Activated naive CD4-positive, alpha-beta T cell treated with anti-CD3 and anti-CD28 coated beads for 36 hours (primary cell): ENCODE measurements around the gene ZNF512. TPM values are rescaled to one million over a fixed set of nuclear protein-coding genes. Genes with fewer than 3 reads are reported as not detected.
"Not testable (repeated sequence)": the region's sequence is repeated elsewhere in the genome, so short reads cannot be mapped to it uniquely, and the experiment has no call there.

Experiments
- CTCF ChIA-PET: fragments of 350-600 bp; sonication (Branson Sonifier 250); formaldehyde crosslinking; loops from one replicate; lab custom pipeline; 2021; ENCODE audit warnings: antibody characterized with exemption; lab: Charles Lee
- DNase-seq: peaks from one replicate; pipeline ENCODE4 v3.0.0-alpha.2; 2020
- H3K27ac Mint-ChIP-seq: one replicate; pipeline ENCODE4 v1.8.0; 2021; ENCODE audit warnings: mild to moderate bottlenecking, mixed read lengths
- H3K27me3 Mint-ChIP-seq: one replicate; pipeline ENCODE4 v1.8.0; 2021; ENCODE audit warnings: low read depth, mixed read lengths
- H3K36me3 Mint-ChIP-seq: one replicate; pipeline ENCODE4 v1.8.0; 2021; ENCODE audit warnings: low read depth, mixed read lengths
- H3K4me1 Mint-ChIP-seq: one replicate; pipeline ENCODE4 v1.8.0; 2021; ENCODE audit warnings: low read depth, mixed read lengths
- H3K4me3 Mint-ChIP-seq: one replicate; pipeline ENCODE4 v1.8.0; 2021; ENCODE audit warnings: mild to moderate bottlenecking, moderate library complexity, mixed read lengths
- H3K9me3 Mint-ChIP-seq: one replicate; pipeline ENCODE4 v1.8.0; 2021; ENCODE audit warnings: mixed read lengths
- intact Hi-C: fragments of 100-400 bp; cut with micrococcal nuclease; formaldehyde crosslinking; loops from one replicate; pipeline ENCODE4 v1.15.1; 2023
- total RNA-seq, 2 experiments: library from RNA; stranded (reverse); gene quantifications; one replicate each; pipeline ENCODE4 v1.2.3, GENCODE V29; 2021

ZNF512 gene
- total RNA-seq, 2 experiments from 2014 or later = 34.7 to 35.8 TPM

GRCh38 chr2:27626323-27626722, 43.5 kb downstream of the ZNF512 start:
- H3K4me3 Mint-ChIP-seq, DNase-seq, H3K36me3 Mint-ChIP-seq, intact Hi-C loops, H3K27ac Mint-ChIP-seq, H3K27me3 Mint-ChIP-seq, H3K9me3 Mint-ChIP-seq: not testable (repeated sequence)
- CTCF ChIA-PET = interaction anchor here (0.8 kb wide), 1 partner anchor 57 kb away, joined by 3 read pairs; no protein-coding TSS in a partner anchor
- H3K4me1 Mint-ChIP-seq = peaks cover 13% of the 10 kb centered on the region

- H3K36me3 Mint-ChIP-seq, H3K4me3 Mint-ChIP-seq, H3K27me3 Mint-ChIP-seq, DNase-seq, H3K9me3 Mint-ChIP-seq, intact Hi-C loops, H3K27ac Mint-ChIP-seq: not testable (repeated sequence)
- H3K4me1 Mint-ChIP-seq = peaks cover 13% of the 10 kb centered on the region
- CTCF ChIA-PET = interaction anchor here (0.8 kb wide), 1 partner anchor 57 kb away, joined by 3 read pairs; no protein-coding TSS in a partner anchor
Observed at GRCh38 chr2:27626921-27627320, 44.1 kb downstream of the ZNF512 start.

- Mint-ChIP-seq H3K27me3 (no peaks in the 10 kb centered on the region), H3K27ac (peak overlapping the region; percentile 52), H3K4me3 (no peak overlapping the region), H3K9me3 (no peaks in the 10 kb centered on the region), H3K4me1 (peaks cover 13% of the 10 kb centered on the region), H3K36me3 (peaks cover 6% of the 10 kb centered on the region)
- intact Hi-C loops = loop anchor here (1.0 to 2.0 kb wide), 8 partner anchors 10 to 763 kb away; partner anchors contain the start of genes EIF2B4, NRBP1, PPM1G and SLC4A1AP
- CTCF ChIA-PET = interaction anchor here (0.8 to 2.8 kb wide), 5 partner anchors 35 to 326 kb away, joined by 3 to 13 read pairs (median 5); partner anchors contain the start of genes SLC4A1AP, SUPT7L and ZNF512
- DNase-seq = peak; percentile 34
Observed at GRCh38 chr2:27627963-27628766, 45.3 kb downstream of the ZNF512 start.

- CTCF ChIA-PET = interaction anchor here (1.2 to 2.8 kb wide), 4 partner anchors 34 to 326 kb away, joined by 3 to 13 read pairs (median 6); partner anchors contain the start of genes SLC4A1AP and SUPT7L
- no peaks in the 10 kb centered on the region for H3K27me3 Mint-ChIP-seq
- H3K4me1 Mint-ChIP-seq = peaks cover 13% of the 10 kb centered on the region
- peaks cover 6% of the 10 kb centered on the region for H3K36me3 Mint-ChIP-seq
- peak; percentile 98 for DNase-seq
- no peaks in the 10 kb centered on the region for H3K9me3 Mint-ChIP-seq
- peak within 1 kb of the TSS; percentile 52 for H3K27ac Mint-ChIP-seq
- H3K4me3 Mint-ChIP-seq = no peak within 1 kb of the TSS
- intact Hi-C loops = loop anchor here (1.0 to 2.0 kb wide), 9 partner anchors 9 to 762 kb away; partner anchors contain the start of genes EIF2B4, IFT172, NRBP1 and PPM1G
Observed at GRCh38 chr2:27628767-27629709, 46.2 kb downstream of the ZNF512 start, which contains the start of the genes CCDC121 and GPN1. Gene CCDC121, minus strand, starts transcription at chr2:27629012. Its CDS starts 1,213 bp downstream, at chr2:27627799. Gene GPN1, plus strand, starts transcription at chr2:27629050. Its CDS starts 9 bp downstream, at chr2:27629059.

GRCh38 chr2:27630257-27630656, 47.4 kb downstream of the ZNF512 start:
- peak overlapping the region; percentile 17 for H3K4me3 Mint-ChIP-seq
- peaks cover 13% of the 10 kb centered on the region for H3K4me1 Mint-ChIP-seq
- DNase-seq, H3K9me3 Mint-ChIP-seq, H3K27me3 Mint-ChIP-seq, intact Hi-C loops, H3K27ac Mint-ChIP-seq: not testable (repeated sequence)
- H3K36me3 Mint-ChIP-seq = peaks cover 15% of the 10 kb centered on the region
- CTCF ChIA-PET = interaction anchor here (1.4 kb wide), 1 partner anchor 54 kb away, joined by 4 read pairs; no protein-coding TSS in a partner anchor

GRCh38 chr2:27634291-27634690, 51.4 kb downstream of the ZNF512 start:
- Mint-ChIP-seq H3K9me3 (no peaks in the 10 kb centered on the region), H3K27ac (no peak overlapping the region), H3K4me3 (no peak overlapping the region), H3K27me3 (no peaks in the 10 kb centered on the region), H3K4me1 (peaks cover 19% of the 10 kb centered on the region), H3K36me3 (peaks cover 31% of the 10 kb centered on the region)
- DNase-seq = no peak
- CTCF ChIA-PET = no interaction called here
- intact Hi-C loops = no loop called here

GRCh38 chr2:27636766-27637165, 53.9 kb downstream of the ZNF512 start:
- Mint-ChIP-seq H3K4me1 (peaks cover 20% of the 10 kb centered on the region), H3K27ac (no peak overlapping the region), H3K36me3 (peaks cover 36% of the 10 kb centered on the region), H3K27me3 (no peaks in the 10 kb centered on the region), H3K9me3 (no peaks in the 10 kb centered on the region), H3K4me3 (no peak overlapping the region)
- intact Hi-C loops = no loop called here
- DNase-seq = peak; percentile 24
- CTCF ChIA-PET = no interaction called here

- intact Hi-C loops = loop anchor here (1.0 to 2.0 kb wide), 7 partner anchors 10 to 264 kb away; partner anchors contain the start of genes IFT172 and ZNF512
- CTCF ChIA-PET = interaction anchor here (0.7 kb wide), 1 partner anchor 274 kb away, joined by 4 read pairs; no protein-coding TSS in a partner anchor
- Mint-ChIP-seq H3K27ac (peak overlapping the region; percentile 92), H3K27me3 (no peaks in the 10 kb centered on the region), H3K36me3 (peaks cover 34% of the 10 kb centered on the region), H3K4me1 (peaks cover 20% of the 10 kb centered on the region), H3K4me3 (peak overlapping the region; percentile 28), H3K9me3 (no peaks in the 10 kb centered on the region)
- peak; percentile 17 for DNase-seq
Observed at GRCh38 chr2:27638037-27638637, 55.3 kb downstream of the ZNF512 start.

- CTCF ChIA-PET = interaction anchor here (2.2 kb wide), 1 partner anchor 45 kb away, joined by 7 read pairs; no protein-coding TSS in a partner anchor
- H3K9me3 Mint-ChIP-seq = no peaks in the 10 kb centered on the region
- DNase-seq = peak; percentile 37
- intact Hi-C loops = loop anchor here (1.0 to 2.0 kb wide), 7 partner anchors 10 to 264 kb away; partner anchors contain the start of genes IFT172 and ZNF512
- H3K27ac Mint-ChIP-seq = peak overlapping the region; percentile 92
- H3K4me1 Mint-ChIP-seq = peaks cover 20% of the 10 kb centered on the region
- peaks cover 34% of the 10 kb centered on the region for H3K36me3 Mint-ChIP-seq
- H3K4me3 Mint-ChIP-seq = peak overlapping the region; percentile 28
- no peaks in the 10 kb centered on the region for H3K27me3 Mint-ChIP-seq
Observed at GRCh38 chr2:27638709-27639108, 55.9 kb downstream of the ZNF512 start.

GRCh38 chr2:27640722-27641245, 57.9 kb downstream of the ZNF512 start:
- no peaks in the 10 kb centered on the region for H3K9me3 Mint-ChIP-seq
- no peaks in the 10 kb centered on the region for H3K27me3 Mint-ChIP-seq
- no peak overlapping the region for H3K4me3 Mint-ChIP-seq
- peaks cover 19% of the 10 kb centered on the region for H3K36me3 Mint-ChIP-seq
- DNase-seq = no peak
- CTCF ChIA-PET = interaction anchor here (2.2 kb wide), 1 partner anchor 43 kb away, joined by 7 read pairs; no protein-coding TSS in a partner anchor
- intact Hi-C loops = no loop called here
- H3K4me1 Mint-ChIP-seq = peaks cover 20% of the 10 kb centered on the region
- H3K27ac Mint-ChIP-seq = peak overlapping the region; percentile 19

- no peak for DNase-seq
- no peaks in the 10 kb centered on the region for H3K4me1 Mint-ChIP-seq
- intact Hi-C loops = no loop called here
- no peaks in the 10 kb centered on the region for H3K27me3 Mint-ChIP-seq
- H3K27ac Mint-ChIP-seq = no peak overlapping the region
- no peaks in the 10 kb centered on the region for H3K9me3 Mint-ChIP-seq
- CTCF ChIA-PET = interaction anchor here (2.2 kb wide), 1 partner anchor 38 kb away, joined by 6 read pairs; no protein-coding TSS in a partner anchor
- H3K36me3 Mint-ChIP-seq = peaks cover 12% of the 10 kb centered on the region
- no peak overlapping the region for H3K4me3 Mint-ChIP-seq
Observed at GRCh38 chr2:27645197-27645596, 62.4 kb downstream of the ZNF512 start.
